GM20431 (cell line): ENCODE data around the gene NRG3.

Source experiments
- in situ Hi-C: fragments of 300-500 bp; cut with MseI, MboI; formaldehyde crosslinking; loops from one replicate; pipeline ENCODE4 v1.15.0; 2020; ENCODE audit warnings: low sequenced_read_pairs; ENCODE audit not compliant: unreplicated experiment

The NRG3 gene

GRCh38 chr10:82411416-82411815, 536.4 kb downstream of the NRG3 start:
- in situ Hi-C loops = no loop called here

- in situ Hi-C loops = no loop called here
Measured at GRCh38 chr10:82420001-82420400, 545.0 kb downstream of the NRG3 start.

- in situ Hi-C loops = no loop called here
Measured at GRCh38 chr10:82429302-82429701, 554.3 kb downstream of the NRG3 start.

- in situ Hi-C loops = no loop called here
Measured at GRCh38 chr10:82438277-82438676, 563.3 kb downstream of the NRG3 start.

- in situ Hi-C loops = no loop called here
Measured at GRCh38 chr10:82440775-82441174, 565.8 kb downstream of the NRG3 start.

GRCh38 chr10:82452046-82452445, 577.1 kb downstream of the NRG3 start:
- in situ Hi-C loops = no loop called here

- in situ Hi-C loops = no loop called here
Measured at GRCh38 chr10:82452676-82453075, 577.7 kb downstream of the NRG3 start.

- in situ Hi-C loops = no loop called here
Measured at GRCh38 chr10:82453678-82454293, 578.8 kb downstream of the NRG3 start.

GRCh38 chr10:82462910-82463551, 588.0 kb downstream of the NRG3 start:
- in situ Hi-C loops = no loop called here

- in situ Hi-C loops = no loop called here
Measured at GRCh38 chr10:82463614-82464013, 588.6 kb downstream of the NRG3 start.

GRCh38 chr10:82464191-82464818, 589.3 kb downstream of the NRG3 start:
- in situ Hi-C loops = no loop called here

GRCh38 chr10:82464966-82465365, 590.0 kb downstream of the NRG3 start:
- in situ Hi-C loops = no loop called here

GRCh38 chr10:82468453-82468852, 593.5 kb downstream of the NRG3 start:
- in situ Hi-C loops = no loop called here

GRCh38 chr10:82472406-82473335, 597.7 kb downstream of the NRG3 start:
- in situ Hi-C loops = no loop called here

GRCh38 chr10:82477776-82478175, 602.8 kb downstream of the NRG3 start:
- in situ Hi-C loops = no loop called here

GRCh38 chr10:82492647-82493046, 617.7 kb downstream of the NRG3 start:
- in situ Hi-C loops = no loop called here

- in situ Hi-C loops = no loop called here
Measured at GRCh38 chr10:82496114-82496513, 621.1 kb downstream of the NRG3 start.

GRCh38 chr10:82497439-82497838, 622.4 kb downstream of the NRG3 start:
- in situ Hi-C loops = no loop called here

GRCh38 chr10:82498976-82499375, 624.0 kb downstream of the NRG3 start:
- in situ Hi-C loops = no loop called here

GRCh38 chr10:82505009-82505408, 630.0 kb downstream of the NRG3 start:
- in situ Hi-C loops = no loop called here
